ENCODE measurements around the gene P2RY14.
A peak's percentile ranks its signal among the peaks of the same experiment; 100 is the strongest.

P2RY14 gene

GRCh38 chr3:151183265-151183671, 95.1 kb downstream of the P2RY14 start:
- no peak for DNase-seq (ENCODE audit: low spot score)

- no peak for DNase-seq (ENCODE audit: low spot score)
Observed at GRCh38 chr3:151182349-151183079, 95.8 kb downstream of the P2RY14 start.

GRCh38 chr3:151178208-151178845, 100.0 kb downstream of the P2RY14 start:
- DNase-seq (ENCODE audit: low spot score): no peak

GRCh38 chr3:151175952-151176351, 102.4 kb downstream of the P2RY14 start:
- DNase-seq (ENCODE audit: low spot score): no peak

DNA sequence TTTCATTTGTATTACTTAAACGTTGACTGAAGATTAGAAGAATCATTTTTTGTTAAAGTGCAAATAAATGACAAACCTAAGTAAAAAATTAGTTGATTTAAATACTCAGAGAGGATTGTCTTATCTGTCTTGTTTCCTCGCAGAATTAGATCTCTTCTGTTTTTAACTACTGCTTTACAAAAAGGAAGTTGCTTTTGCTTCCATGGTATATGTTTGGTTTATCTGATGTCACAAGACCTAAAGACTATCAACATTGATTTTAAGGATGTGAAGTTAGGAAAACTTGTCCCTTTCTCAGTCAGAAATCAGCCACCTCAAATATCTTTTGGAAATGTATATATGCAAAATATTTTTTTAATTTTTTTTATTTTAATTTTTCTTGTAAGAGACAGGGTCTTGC, 104.0 kb downstream of the P2RY14 start:
- no peak for DNase-seq (ENCODE audit: low spot score)

- DNase-seq (ENCODE audit: low spot score): peak; percentile 80
Observed at GRCh38 chr3:151171145-151171757, 107.1 kb downstream of the P2RY14 start.

GRCh38 chr3:151169948-151170679, 108.2 kb downstream of the P2RY14 start:
- DNase-seq (ENCODE audit: low spot score): peak; percentile 60

GRCh38 chr3:151169262-151169947, 108.9 kb downstream of the P2RY14 start:
- DNase-seq (ENCODE audit: low spot score): no peak

GRCh38 chr3:151168269-151169094, 109.9 kb downstream of the P2RY14 start:
- DNase-seq (ENCODE audit: low spot score): peak; percentile 85

DNA sequence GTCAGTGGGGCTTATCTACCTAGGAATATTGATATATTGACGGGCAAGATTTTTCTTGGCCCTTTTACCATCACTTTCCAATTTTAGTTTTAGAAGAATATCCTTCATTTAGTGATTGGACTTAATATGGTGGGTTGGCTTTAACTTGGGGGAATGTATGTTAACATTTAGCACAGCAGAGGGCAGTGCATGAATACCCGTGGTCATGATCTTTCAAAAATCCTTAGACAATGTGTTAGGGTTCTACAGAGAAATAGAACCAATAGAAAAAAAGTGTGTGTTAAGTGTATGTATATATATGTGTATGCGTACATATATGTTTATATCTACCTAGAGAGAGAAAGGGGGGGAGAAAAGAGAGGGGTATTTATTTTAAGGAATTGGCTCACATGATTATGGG, 112.2 kb downstream of the P2RY14 start:
- DNase-seq (ENCODE audit: low spot score): no peak

DNA sequence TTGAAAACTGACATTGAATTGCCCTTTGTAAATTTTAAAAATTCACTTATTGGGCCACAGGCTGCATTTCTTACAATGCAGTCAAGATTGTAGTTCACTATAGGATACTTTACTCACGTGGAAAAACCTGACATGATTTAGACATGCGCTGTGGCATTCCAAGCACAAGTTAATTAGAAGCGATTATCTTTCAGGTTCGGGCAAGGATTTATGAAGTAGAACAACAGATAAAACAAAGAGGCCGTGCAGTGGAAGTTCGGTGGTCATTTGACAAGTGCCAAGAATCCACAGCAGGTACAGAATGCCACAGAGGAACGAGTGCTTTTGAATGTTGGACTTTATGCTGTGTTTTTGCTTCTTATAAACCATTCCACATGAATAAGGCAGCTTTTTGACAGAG, 113.1 kb downstream of the P2RY14 start:
- no peak for DNase-seq (ENCODE audit: low spot score)
